ENCODE measurements around the gene MAML2.

GRCh38 chr11:96008161-96008720 lies 334.8 kb downstream of the MAML2 start:
- TF ChIP-seq POLR2AphosphoS5 (IDR thresholded peaks at IDR 0.05; ENCODE audit: low read depth, low read length): no peak
- TF ChIP-seq POLR2A (IDR thresholded peaks at IDR 0.05; ENCODE audit: low read depth, low read length): no peak

Measured in GM12892 (cell line).